HG02763 (cell line): ENCODE results near the gene MBD2.
"Not testable (repeated sequence)": the region's sequence is repeated elsewhere in the genome, so short reads cannot be mapped to it uniquely, and the experiment has no call there.

Experiments used
- ATAC-seq: cut with Tn5 transposase; IDR thresholded peaks from one replicate; pipeline ENCODE4 v1.9.1; 2021; ENCODE audit warnings: mild to moderate bottlenecking, moderate library complexity; ENCODE audit not compliant: unreplicated experiment

The MBD2 gene, protein sequence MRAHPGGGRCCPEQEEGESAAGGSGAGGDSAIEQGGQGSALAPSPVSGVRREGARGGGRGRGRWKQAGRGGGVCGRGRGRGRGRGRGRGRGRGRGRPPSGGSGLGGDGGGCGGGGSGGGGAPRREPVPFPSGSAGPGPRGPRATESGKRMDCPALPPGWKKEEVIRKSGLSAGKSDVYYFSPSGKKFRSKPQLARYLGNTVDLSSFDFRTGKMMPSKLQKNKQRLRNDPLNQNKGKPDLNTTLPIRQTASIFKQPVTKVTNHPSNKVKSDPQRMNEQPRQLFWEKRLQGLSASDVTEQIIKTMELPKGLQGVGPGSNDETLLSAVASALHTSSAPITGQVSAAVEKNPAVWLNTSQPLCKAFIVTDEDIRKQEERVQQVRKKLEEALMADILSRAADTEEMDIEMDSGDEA

DNA sequence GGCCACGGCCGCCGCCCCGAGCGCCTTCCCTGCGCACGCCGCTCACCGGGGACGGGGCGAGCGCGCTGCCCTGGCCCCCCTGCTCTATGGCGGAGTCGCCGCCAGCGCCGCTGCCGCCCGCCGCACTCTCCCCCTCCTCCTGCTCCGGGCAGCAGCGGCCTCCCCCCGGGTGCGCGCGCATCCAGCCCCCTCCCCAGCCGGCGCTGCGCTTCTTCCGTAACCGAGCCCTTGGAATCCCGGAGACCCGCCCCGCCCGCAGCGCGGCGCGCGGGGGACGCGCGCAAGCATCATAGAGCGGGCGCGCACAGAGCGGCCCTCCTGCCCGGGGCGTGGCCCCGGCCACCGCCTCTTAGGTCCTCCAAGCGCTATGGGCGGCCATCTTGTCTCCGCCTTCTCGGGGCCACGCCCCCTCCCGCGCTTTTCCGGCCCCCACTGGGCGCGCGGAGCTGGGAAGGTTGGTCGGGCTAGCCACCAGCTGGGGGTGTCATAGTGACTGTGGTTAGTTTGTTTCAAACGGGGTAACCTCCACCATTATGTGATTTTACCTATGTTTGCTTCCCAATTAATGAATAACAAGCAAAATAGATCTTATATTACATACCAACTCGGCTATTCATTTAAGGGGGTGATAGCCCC is at the start of gene MBD2:
Gene MBD2, minus strand, starts transcription at position 291 of the 636 bp plus-strand sequence. Its CDS starts 110 bp downstream, at position 181.
- peak; percentile 91 for ATAC-seq

DNA sequence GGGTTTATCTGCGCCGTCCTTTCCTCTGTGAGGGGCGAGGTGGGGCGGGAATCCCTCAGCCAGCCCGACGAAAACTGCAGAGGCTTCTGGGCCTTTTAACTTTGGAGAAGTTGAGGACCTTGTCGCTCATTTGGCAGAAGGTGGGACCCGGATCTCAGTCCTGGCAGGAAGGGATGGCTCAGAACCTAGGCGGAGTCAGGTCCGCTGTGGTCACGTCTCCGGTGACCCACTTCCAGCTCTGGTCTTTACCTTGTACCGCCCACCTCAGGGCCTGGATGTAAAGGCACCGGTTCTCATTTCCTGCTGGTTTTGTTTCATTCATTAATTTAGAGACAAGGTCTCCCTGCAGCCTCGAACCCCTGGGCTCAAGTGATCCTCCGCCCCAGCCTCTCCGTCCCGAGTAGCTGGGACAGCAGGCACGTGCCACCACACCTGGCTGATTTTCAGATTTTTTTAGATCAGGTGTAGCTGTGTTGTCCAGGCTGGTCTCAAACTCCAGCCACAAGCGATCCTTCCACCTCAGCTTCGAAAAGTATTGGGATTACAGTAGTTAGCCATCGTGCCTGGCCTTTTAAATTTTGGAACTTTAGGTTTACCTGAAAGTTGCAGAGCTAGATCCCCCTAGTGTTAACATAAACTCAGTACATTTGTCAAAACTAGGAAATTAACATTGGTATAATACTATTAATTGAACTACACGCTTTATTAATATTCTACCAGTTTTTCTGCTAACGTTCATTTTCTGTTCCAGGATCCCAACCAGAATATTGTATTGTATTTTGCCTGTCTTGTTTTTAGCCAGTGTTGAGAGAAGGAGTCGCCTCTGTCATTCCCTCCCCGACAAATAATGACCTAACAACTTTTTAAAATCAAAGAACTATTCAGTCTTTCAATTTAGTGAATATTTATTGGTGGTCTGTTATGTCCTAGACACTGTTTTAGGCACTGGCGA is 45.7 kb upstream of the MBD2 start:
- ATAC-seq = peak; percentile 38

DNA sequence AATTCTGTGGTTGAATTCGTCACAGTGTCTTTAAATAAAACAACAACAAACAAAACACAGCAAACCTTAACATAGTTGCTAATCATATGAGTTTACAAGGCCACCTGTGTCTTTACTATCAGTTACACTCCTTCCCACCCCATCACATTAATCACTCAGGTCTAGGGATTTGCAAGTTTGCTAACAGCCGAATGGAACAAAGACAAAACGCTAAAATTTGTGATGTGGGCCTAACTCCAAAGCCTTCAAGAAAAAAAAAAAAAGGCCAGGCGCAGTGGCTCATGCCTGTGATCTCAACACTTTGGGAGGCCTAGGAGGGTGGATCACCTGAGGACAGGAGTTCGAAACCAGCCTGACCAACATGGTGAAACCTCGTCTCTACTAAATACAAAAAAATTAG is 44.3 kb upstream of the MBD2 start:
- no peak for ATAC-seq

DNA sequence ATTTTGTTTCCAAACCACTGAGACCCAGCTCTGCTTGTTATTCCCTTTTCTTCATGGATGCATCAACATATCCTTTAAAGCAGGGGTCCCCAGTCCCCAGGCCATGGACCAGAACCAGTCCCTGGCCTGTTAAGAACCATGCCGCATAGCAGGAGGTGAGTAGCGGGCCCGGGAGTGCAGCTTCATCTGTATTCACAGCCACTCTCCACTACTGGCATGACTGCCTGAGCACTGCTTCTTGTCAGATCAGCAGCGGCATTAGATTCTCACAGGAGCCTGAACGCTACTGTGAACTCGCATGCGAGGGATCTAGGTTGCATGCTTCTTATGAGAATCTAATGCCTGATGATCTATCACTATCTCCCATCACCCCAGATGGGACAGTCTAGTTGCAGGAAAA is 43.2 kb upstream of the MBD2 start:
- no peak for ATAC-seq

DNA sequence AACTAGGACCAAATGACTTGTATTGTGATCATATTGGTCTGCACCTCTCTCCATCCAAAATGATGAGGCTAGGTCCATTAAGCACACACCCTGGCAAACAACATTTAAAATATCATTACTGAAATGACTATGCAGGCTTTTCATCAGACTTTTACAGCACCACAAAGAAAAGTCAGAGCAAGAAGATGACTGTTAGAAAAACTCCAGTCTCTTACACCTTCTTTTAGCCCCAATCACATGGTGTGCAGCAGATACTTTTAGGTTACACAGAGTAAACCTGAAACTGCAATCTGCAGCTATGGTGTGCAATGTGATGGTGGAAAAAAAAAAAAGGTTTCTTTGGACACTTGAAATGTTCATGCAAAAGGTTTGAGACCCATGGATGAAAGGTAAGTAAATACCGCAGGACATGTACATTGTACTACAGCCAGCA is 39.5 kb upstream of the MBD2 start:
- peak; percentile 80 for ATAC-seq

DNA sequence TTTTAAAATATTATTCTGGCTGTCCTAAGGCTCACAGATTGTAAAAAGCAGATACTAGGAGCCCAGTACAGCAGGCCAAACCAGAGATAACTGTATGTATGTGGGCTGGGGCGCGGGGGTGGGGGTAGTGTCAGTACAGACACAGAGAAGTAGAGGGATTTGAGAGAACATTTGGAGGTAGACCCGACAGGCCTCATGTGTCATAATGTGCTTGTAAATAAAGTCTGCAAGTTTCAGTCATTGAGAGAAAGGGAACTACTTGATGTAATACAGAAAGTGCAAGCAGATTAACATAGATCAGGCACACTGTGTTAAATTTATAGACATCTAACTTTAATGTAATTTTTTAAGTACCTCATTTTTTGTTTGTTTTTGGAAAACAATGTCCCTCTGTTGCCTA is 37.4 kb upstream of the MBD2 start:
- ATAC-seq = peak; percentile 67

DNA sequence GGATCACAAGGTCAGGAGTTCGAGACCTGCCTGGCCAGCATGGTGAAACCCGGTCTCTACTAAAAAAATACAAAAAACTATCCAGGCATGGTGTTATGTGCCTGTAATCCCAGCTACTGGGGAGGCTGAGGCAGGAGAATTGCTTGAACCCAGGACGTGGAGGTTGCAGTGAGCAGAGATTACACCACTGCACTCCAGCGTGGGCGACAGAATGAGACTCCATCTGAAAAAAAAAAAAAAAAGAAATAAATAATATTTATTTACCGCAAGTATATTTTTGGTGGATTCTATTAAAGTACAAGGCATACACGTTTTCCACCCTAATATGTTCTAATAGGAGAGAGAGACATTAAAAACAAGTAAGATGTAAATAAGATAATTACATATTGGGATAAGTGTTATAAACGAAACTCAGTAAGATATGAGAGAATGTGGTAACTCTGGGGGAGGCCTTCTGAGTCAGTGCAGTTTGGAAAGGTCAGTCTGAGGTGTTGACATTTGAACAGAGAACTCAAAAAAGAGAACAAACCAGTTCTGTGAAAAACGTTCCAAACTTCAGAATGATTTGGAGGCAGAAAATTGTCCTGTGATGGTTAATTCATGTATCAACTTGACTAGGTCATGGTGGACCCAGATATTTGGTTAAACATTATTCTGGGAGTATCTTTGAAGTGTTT is 36.1 kb upstream of the MBD2 start:
- peak; percentile 21 for ATAC-seq

DNA sequence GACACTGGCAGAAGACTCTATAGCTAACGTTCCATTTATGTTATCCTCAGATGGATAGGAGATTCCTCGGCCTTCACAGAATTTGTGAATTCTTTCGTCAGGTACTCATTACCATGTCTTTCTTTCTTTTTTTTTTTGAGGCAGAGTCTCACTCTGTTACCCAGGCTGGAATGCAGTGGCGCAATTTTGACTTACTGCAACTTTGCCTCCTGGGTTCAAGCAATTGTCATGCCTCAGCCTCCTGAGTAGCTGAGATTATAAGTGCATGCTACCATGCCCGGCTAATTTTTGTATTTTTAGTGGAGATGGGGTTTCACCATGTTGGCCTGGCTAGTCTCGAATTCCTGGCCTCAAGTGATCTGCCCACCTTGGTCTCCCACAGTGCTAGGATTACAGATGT is 33.3 kb upstream of the MBD2 start:
- ATAC-seq = not testable (repeated sequence)

DNA sequence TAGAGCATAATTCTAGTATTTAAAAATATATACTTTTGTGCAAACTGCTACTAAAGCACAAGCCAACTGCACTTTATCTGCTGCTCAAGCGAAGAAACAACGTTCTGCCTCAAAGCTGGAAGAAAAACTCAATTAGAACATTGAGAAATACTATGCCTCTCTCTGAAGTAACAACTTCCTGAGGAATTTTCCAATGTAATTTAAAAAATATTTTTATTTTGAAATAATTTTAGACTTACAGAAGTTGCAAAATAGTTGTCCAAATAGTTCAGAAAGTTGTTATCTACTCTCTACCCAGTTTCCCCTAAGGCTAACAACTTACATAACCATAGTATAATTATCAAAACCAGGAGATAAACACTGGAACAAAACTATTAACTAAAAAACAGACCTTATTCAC is 32.5 kb upstream of the MBD2 start:
- ATAC-seq = no peak

DNA sequence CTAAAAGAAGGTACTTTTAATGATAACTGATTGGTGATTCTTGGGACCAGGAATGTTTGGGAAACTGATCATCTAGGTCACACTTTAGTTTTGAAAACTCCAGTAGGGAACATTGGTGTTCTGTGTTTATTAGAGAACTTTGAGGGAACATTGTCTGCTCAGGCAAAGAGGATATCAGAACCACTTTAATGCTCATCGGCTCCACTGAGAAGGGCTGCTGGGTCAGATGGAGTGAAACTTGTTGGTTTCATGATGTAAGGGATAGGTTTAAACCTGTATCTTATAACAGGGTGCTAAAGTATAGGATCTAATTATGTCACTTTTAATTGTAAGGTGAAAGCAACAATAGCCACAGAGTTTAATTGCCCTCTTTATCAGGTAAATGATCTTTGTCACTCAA is 30.7 kb upstream of the MBD2 start:
- ATAC-seq = no peak

DNA sequence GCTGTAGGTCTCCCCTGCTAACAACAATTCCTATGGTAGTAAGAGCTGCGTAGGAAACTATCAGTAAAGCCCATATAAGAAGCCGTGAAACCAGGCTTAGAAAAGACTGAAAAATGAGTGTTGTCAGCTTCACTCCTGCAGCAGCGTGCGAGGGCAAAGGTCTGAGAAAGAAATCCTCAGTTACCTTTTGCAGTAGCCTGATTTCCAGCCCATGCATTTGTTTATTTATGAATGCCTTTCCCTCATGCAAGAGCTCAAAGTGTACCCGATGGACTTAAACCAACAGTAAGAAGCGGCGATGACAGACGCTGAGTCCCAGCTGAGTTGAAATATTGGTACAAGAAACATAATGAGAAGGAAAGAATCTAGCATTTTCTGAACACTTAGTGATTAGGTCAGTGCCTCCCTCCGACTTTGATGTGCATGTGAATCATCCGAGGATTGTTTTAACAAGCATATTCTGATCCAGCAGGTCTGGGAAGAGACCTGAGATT is 29.8 kb upstream of the MBD2 start:
- no peak for ATAC-seq

DNA sequence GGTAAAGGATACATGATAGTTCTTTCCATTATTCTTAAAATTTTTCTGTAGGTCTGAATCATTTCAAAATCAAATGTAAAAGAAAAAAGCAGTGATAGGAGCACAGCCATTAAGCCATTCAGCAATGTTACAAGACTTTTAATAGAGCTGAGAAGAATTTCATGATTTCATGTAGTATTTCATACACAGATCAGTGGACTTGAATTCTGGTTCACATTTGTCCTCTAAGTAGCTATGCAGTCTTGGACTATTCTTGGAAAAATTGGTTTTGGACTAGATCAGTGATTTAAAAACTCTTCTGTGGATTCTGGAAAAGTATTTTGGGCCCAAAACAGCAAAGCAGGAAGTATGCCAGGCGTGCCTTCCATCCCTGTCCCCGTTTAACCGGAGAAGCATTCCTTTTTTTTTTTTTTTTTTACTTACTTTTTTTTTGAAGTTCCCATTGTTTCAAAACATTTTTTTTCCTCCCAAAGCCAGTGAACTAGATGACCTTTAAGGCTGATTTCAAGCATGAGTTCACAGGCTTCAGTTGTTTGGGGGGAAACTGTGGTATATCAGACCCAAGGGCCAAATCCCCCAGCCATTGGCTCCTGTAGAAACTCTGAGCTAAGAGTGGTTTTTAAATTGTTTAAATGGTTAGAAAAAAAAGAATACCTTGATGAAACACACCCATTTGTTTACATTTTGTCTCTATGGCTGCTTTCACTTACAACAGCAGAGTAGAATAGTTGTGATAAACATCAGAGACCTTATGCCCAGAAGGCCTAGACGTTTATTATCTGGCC is 27.3 kb upstream of the MBD2 start:
- ATAC-seq = no peak

DNA sequence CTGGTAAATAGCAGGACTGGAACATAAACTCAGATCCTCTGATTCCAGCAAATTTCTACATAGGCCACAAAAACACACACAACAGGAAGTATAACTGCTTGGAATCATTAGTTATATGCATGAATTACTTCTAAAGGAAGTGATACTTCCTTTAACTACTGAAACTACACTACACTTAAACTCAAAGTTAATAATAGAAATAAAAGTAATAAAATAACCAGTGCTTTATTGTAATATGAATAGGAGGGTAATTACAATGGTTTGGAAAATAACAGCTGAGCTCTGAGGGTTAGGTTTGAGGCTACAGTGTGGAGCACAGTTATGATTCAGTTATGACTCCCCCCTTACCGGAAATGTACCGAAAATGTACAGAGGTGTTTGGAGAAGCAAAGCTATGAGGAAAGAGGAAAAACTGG is 26.4 kb upstream of the MBD2 start:
- peak; percentile 80 for ATAC-seq

DNA sequence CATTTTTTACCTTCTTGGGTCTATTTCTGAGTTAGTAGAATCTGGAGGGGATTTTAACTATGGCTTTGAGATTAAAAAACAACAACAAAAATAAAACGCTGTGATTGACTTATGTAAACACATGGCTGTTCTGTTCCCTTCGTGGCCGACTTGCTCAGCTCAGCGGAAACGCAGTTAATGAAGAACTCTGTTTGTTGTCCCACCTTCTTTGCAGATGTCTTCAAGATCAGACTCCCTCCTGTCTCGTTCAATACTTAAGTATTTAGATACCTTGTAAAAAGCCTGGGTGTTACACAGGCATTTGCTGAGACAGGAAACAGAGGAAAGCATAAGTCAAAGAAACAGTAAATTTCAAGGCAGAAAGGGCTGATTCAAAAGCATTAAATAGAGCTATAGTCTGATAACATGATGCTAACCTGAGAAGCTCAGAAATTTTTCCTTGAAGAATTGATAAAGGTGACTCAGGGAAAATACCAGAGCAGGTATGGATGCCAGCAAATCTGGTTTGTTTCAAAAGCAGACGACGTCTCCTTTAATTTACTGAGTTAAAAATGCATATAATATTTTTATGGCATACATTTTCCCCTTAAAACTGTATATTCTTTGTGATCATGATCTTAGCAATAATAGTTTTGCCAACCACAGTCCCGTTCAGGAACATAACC is 23.2 kb upstream of the MBD2 start:
- no peak for ATAC-seq

DNA sequence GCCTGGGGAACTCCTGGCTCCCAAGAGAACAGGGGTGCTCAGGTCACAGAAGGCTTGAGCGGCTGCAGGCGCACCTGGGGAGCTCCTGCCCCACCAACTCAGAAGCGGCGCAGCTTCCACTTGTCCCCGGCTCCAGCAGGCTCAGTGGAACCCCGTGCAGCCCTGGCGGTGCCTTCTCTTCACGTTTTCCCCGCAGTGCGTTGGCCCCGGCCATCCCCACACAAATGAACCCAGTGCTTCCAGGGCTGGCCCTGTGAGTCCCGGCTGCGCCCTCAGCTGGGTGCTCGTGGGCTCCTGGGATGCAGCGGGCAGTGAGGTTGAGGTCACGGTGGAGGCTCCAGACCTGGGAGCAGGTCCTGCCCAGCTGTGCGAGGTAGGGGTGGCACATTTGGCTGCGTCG is 17.9 kb upstream of the MBD2 start:
- ATAC-seq = no peak

DNA sequence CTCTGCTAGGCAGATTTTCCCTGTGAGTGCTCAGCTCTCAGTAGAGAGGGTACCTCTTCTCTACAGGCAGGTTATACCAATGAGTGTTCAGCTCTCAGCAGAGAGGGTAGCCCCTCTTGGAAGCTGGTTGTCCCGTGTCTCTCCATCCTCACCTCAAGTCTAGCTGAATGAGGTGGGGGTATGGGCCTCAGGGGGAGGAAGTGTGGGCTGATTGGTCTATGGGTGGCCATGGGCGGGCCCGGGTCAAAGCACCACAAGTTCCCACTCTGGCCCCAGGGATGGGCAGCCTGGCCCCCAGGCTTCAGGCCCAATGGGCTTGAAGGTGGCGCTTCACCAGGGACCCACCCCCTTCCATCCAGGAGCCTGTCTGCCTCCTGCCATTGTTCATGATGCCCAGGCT is 17.0 kb upstream of the MBD2 start:
- ATAC-seq = no peak

DNA sequence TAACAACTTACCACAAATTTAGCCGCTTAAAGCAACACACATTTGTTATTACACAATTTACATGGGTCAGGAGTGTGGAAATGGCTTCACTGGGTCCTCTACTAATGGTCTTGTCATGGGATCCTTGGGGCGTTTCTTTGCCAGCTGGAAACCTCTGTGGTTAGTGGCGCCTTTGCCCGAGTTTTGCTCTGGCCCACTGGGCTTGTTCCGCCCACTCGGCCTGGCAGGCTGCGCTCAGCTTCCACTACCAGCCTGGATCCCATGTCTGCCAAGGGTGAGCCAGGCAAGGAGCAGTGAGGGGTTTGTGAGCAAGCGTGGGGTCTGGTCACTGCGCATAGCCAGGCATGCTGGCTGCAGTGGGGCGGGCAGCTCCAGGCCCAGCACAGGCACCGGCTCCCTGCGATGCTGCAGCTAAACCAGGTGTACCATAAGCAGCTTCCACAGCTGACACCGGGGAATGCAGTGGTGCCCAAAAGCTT is 16.2 kb upstream of the MBD2 start:
- ATAC-seq = no peak

DNA sequence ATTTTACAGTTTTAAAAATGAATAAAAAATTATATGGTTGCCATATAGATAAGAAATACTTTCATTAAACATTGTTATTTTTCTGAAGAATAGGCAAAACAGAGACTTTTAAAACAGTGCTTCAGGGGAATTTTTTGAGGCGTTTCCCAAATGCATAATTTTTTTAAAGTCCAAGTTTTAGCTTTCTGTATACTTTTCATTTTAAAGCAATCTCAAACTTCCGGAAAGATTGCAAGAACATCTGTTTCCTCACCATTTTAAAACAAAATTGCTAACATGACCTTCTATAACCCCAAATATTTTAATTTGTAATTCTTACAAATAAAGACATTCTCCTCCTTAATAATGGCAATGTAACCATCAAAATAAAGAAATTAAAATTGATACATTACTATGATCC is 15.1 kb upstream of the MBD2 start:
- no peak for ATAC-seq

DNA sequence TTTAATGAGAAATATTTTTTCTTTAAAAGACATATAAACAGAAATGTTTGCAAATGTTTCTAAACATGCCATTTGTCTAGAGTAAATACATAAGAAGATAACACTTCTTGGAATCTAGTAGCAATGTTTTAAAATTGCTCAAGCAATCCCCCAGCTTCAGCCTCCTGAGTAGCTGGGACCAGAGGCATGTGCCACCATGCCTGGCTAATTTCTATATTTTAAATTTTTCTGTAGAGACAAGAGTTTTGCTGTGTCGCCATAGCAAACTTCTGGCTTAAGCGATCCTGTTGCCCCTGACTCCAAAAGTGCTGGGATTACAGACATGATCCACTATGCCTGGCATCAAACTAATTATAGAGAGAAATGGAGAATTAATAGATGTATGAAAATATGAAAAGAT is 14.6 kb upstream of the MBD2 start:
- ATAC-seq = no peak
